GM19025 (cell line): ENCODE measurements around the gene C10orf90.

Source experiments
- ATAC-seq: cut with Tn5 transposase; IDR thresholded peaks from one replicate; pipeline ENCODE4 v1.9.1; 2021; ENCODE audit warnings: mild to moderate bottlenecking, low read depth, moderate library complexity; ENCODE audit not compliant: unreplicated experiment

Gene C10orf90

GRCh38 chr10:126592901-126593300 is 77.6 kb downstream of the C10orf90 start:
- no peak for ATAC-seq

- no peak for ATAC-seq
Observed at GRCh38 chr10:126588024-126588423, 82.5 kb downstream of the C10orf90 start.

DNA sequence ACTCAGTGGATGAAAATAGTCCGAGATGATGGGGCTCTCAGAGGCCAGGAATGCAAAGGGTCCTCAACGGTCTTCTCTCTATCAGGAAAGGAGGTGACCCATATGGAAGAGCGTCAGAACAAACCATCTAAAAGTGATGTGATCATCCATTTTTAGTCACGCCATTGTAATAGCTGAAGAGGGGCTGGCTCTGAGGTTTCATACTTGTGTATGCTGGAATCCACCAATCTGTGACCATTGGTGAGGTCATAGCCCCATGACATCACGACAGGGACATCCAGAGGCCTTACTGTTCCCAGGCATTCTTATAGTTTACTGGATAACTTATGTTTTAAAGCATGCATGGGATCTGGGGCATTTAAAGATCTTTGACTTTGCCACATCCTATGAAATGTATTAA is 83.6 kb downstream of the C10orf90 start:
- no peak for ATAC-seq

GRCh38 chr10:126586128-126586527 is 84.4 kb downstream of the C10orf90 start:
- ATAC-seq = no peak

GRCh38 chr10:126585249-126586017 is 85.1 kb downstream of the C10orf90 start:
- no peak for ATAC-seq

DNA sequence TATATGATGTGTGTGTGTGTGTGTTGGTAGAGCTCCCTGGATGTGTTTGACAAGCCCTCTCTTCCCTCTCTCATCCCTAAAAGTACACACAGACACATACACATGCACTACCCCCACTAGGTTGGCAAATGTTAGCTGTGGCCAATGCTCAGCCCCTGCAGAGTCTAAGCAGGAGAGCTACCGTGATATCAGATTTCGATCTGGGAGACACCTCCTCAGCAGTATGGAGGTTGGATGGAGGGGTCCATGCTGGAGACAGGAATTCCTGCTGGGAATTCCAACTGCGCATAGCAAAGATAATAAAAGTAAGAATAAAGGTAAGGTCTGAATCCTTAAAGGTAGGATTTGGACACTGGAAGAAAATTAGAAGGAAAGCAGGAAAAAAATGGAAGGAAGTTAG is 85.7 kb downstream of the C10orf90 start:
- ATAC-seq = no peak

DNA sequence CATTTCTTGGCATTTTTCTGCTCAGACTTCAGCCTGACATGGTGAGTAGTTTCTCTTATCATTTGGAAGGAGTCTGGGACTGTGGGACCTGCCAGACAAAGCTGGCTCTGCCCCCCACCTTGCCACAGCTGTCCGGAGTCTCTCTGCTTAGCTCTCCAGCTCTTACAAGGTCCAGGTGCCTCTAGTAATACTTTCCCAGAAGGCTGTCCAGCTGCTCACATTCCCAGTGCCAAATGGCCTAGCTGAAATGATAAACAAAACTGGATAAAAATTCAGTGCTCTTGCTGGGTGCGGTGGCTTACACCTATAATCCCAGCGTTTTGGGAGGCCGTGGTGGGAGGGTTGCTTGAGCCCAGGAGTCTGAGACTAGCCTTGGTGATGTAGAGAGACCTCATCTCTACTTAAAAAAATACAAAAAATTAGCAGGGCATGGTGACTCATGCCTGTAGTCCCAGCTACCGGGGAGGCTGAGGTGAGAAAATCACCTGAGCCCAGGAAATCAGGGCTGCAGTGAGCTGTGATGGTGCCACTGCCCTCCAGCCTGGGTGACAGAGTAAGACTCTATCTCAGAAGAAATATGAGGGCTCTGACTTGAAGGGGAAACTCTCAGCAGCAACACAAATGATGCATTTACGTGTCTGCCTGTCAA is 86.8 kb downstream of the C10orf90 start:
- no peak for ATAC-seq

DNA sequence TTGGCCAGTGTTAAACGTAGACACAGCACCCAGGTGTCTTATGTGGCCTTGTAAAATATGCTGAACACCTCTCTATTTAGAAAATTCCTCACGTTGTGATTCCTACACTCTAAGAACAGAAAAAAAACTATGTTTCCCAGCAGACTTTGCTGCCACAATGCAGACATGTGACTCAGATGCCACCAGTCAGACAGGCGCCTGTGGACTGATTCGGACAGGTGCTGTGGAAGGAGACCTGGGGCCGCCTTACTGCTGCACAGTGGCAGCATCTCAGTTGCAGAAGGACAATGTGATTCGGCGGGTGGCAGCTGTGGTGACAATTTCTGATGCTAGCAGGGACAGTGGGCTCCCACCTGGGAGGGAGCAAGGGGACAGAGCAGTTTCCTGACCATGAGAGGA is 88.8 kb downstream of the C10orf90 start:
- ATAC-seq = no peak

GRCh38 chr10:126580873-126581647 is 89.4 kb downstream of the C10orf90 start:
- ATAC-seq = no peak

DNA sequence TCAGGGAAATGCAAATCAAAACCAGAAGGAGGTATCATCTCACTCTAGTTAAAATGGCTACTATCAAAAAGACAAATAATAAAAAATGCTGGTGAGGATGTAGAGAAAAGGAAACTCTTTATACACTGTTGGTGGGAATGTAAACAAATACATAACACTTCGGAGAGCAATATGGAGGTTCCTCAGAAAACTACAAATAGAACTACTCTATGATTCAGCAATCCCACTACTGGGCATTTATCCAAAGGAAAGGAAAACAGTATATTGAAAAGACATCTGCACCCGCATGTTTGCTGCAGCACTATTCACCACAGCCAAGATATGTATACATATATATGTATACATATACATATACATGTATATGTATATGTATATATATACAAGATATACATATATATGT is 94.2 kb downstream of the C10orf90 start:
- no peak for ATAC-seq

DNA sequence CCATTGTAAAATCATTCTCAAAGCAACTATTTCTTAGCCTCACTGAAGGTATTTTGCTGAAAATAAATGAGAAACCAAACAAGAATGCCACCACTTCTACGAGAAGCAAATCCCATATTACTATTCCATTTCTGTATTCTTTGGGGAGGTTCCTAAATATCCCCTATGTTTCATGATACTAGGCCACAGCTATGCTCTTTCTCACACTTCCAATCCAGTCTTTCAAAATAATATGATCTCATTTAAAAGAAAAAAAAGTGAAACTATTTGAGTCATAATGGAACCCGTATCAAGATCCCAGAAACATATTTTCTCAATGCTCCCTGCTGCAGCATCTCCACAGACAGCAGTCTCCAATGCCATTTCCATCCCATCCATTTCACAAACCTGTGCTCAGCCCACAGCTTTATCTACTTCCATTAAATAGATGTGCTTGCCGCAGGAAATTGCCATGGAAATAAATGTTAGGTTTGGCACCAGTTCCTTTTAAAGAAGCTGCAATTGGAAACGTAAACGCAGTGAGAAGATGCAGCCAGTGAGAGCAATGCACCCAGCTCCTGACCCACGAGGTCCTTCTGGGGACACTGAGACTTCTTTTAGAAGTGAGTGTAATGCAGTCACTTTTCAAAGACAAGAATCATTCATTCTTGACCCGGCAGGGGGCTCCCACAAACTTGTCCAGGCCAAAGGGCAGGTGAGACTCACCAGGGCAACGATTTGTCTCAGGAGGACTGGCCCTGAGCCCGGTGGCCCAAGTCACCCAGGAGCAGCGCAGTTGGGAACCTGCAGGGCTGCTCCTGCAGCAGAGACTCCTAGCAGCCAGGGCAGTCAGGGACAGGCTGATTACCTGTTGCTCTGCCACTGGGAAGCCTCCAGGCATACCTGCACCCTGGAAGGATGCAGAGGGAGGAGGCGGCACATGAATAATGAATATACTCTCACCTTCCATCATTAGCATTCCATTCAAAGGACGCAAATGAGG is 99.6 kb downstream of the C10orf90 start:
- ATAC-seq = no peak

DNA sequence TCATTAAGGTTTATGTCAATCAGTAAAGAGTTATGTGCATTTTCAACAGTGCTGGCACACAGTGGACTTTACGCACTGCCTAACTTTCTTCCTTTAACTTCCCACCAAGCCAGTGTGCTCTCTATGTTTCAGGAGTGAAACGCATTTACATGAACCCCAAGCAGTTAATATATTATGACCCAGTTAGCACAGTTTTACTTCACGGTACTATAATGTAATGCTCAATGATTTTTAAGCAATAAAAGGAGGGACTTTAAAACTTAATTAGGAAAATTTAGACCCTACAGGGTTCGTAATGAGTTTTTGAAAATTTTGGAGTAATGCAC is 100.3 kb downstream of the C10orf90 start:
- ATAC-seq = no peak

- no peak for ATAC-seq
Observed at GRCh38 chr10:126569513-126570244, 100.8 kb downstream of the C10orf90 start.

- no peak for ATAC-seq
Observed at GRCh38 chr10:126568809-126569385, 101.6 kb downstream of the C10orf90 start.

DNA sequence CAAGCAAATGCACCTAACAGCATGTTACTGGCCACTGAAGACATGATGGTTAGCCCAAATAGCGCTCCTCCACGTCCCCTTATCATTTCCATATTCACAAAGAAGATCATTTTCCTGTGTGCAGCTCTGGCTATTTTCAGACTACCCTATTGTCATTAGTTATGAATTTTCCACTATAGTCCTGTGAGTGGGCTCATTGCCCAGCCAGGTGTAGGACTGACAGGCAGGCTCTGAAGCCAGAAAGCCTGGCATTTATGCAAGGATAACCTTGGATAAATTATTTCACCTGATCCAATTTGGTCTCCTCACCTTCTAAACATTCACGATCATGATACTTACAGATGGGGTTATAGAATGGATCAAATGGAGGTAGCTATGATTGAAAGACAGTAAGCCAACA is 104.6 kb downstream of the C10orf90 start:
- no peak for ATAC-seq

- ATAC-seq = no peak
Observed at GRCh38 chr10:126565441-126565840, 105.1 kb downstream of the C10orf90 start.

DNA sequence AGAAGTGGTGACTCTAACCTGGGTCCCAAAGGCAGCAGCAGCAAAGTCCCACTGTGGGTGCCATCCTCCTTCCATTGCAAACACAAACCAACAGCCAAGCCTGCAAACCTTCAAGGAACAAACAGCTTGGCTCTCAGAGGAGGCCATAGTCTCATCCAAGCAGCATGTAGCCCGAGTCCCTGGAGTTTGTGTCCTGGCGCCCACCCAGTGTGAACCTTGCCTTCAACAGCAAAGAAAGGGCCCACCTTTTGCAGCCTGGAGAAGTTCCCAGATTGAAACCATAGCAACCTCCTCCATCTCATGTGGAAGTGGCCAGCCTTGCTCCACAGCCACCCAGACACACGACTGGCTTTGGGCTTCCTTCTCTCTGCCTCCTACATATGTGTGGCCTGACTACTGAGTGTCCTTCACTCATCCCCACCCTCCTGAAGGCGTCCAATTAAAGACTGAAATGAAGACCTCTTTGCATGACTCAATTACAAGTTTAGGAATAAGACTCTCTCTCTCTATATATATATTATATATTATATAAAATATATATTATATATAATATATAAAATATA is 106.1 kb downstream of the C10orf90 start:
- no peak for ATAC-seq

DNA sequence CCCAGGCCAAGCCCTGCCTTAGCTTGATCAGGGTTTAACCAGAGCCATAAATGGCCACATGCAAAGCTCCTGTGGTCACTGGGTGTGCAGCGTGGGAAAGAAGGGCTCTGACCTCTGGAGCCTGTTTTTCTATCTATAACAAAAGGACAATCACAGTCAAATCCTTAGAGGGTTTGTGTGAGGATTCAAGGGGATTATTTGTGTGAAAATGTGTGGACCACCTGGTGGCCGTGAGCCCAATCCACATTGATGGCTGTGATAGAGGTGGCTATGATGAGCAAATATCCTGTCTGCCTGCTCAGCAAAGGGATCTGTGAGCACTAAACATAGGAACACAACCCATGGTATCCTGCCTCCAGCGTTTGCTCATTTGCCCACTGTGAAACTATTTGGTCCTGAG is 107.1 kb downstream of the C10orf90 start:
- ATAC-seq = no peak
